GM19452 (cell line): ENCODE results near the gene SUOX.
"Not testable (repeated sequence)": the region's sequence is repeated elsewhere in the genome, so short reads cannot be mapped to it uniquely, and the experiment has no call there.

Experiments
- ATAC-seq: cut with Tn5 transposase; IDR thresholded peaks from one replicate; pipeline ENCODE4 v1.9.1; 2021; ENCODE audit not compliant: unreplicated experiment

Gene SUOX

GRCh38 chr12:56017181-56017580 lies 20.1 kb downstream of the SUOX start:
- ATAC-seq = no peak

GRCh38 chr12:56018356-56018755 lies 21.3 kb downstream of the SUOX start:
- ATAC-seq = no peak

DNA sequence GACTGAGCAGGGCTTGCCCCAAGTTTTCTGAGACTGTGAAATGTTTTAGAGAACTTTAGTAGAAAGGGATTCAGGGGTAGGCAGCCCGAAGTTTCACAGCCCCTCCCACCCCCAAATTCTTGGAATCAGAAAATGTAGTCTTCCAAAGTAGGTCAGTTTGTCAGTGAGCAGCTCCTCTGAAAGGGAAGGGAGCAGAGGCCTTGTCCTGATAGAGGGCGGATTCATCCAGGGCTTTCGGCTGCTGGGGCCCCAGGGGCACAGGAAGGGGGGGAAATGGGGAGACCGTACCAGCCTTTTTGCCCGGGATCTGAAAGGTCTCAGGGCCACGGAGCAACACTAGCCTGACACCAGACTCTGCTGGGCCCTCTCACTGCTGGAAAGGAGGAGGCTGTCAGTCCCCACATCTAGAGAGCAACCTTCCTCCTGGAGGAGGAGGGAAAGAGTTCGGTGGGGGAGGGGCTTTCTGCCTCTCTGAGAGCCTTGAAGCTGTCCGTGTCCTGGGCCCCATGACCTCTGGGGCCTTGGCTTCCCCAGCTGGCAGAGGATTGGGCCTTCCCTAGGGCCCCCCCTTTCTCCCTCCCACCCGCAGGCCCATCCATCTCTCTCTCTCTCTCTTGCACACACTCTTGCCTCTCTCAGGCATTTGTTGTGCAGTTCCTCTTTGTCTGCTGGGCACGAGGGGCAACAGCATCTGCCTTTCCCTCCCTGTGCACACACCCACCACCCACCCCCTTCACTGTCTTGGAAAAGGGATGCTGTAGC lies 23.5 kb downstream of the SUOX start, which contains the start of gene IKZF4:
Gene IKZF4 (plus strand): TSS at position 621 of the 762 bp plus-strand sequence. CDS start 451 bp downstream, outside the sequence.
- no peak for ATAC-seq

DNA sequence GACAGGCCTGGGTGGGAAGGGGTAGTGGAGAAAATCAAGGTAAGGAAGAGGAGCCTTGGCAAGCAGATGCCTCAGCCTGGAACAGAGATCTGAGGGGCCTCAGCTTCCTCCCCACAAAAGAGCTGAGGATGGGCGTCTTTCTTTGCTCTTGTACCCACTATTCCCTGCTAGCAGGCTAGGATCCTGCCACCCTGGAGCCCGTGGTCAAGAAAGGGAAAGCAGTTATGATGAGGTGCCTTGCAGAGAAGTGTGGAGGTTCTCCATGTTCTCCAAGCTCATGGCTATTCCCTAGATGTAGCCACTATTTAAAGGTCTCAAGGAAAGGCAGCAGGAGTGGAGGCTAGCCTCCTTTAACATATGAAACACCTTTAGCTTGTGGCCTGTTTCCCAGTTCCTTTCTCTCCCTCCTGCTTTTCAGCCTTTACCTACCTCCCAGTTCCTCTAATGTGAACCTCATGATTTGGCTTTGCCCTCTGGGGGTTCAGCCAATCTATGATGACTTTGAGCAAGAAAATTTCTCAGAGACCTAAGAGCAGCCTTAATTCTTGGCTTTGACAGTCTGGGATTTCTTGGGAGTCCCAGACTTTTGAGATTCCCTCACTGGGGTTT lies 24.9 kb downstream of the SUOX start:
- no peak for ATAC-seq

DNA sequence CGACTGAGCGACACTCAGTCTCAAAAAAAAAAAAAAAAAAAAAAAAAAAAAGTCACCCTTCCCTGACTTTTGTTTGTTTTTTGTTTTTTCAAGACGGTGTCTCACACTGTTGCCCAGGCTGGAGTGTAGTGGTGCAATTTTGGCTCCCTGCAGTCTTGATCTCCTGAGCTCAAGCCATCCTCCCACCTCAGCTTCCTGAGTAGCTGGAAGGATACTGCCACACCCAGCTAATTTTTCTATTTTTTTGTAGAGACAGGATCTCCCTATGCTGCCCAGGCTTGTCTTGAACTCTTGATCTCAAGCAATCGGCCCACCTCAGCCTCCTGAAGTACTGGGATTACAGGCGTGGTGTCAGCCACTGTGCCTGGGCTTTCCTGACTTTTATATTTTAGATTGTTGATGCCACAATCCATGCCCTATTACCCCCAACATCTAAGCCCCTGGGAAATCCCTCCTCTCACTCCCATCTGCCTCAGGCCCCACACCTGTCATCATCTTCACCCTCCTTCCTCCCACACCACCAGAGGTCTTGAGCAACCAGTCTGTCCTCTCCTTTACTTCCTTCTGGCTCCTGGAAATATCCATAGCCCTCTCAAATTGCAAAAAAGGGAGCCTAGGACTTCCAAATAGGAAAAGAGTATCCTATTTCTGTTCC lies 31.6 kb downstream of the SUOX start:
- no peak for ATAC-seq

DNA sequence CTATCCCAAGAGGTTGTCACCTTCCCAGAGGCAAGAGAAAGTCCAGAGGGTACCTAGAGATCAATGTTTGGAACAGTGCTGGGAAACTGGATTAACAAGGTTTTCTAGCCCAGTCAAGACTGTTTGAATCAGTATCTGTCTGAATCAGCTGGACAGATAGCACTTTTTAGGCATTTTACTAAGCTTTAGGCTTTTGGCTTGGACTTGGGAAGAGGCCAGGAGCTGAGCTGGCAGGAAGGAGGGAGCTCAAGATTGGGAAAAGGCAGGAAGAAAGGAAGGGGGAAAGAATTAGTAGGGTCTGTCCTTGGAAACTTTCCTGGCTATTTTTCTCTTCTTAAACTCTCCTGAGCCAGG lies 32.1 kb downstream of the SUOX start:
- no peak for ATAC-seq

GRCh38 chr12:56029666-56030293 lies 32.7 kb downstream of the SUOX start:
- ATAC-seq = no peak

- ATAC-seq = no peak
These were observed 34.9 kb downstream of the SUOX start for GRCh38 chr12:56031987-56032386.

DNA sequence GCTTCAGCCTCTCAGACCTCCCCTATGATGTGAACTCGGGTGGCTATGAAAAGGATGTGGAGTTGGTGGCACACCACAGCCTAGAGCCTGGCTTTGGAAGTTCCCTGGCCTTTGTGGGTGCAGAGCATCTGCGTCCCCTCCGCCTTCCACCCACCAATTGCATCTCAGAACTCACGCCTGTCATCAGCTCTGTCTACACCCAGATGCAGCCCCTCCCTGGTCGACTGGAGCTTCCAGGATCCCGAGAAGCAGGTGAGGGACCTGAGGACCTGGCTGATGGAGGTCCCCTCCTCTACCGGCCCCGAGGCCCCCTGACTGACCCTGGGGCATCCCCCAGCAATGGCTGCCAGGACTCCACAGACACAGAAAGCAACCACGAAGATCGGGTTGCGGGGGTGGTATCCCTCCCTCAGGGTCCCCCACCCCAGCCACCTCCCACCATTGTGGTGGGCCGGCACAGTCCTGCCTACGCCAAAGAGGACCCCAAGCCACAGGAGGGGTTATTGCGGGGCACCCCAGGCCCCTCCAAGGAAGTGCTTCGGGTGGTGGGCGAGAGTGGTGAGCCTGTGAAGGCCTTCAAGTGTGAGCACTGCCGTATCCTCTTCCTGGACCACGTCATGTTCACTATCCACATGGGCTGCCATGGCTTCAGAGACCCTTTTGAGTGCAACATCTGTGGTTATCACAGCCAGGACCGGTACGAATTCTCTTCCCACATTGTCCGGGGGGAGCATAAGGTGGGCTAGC lies 37.7 kb downstream of the SUOX start:
- no peak for ATAC-seq

- ATAC-seq = no peak
These were observed 40.1 kb downstream of the SUOX start for GRCh38 chr12:56037161-56037560.

DNA sequence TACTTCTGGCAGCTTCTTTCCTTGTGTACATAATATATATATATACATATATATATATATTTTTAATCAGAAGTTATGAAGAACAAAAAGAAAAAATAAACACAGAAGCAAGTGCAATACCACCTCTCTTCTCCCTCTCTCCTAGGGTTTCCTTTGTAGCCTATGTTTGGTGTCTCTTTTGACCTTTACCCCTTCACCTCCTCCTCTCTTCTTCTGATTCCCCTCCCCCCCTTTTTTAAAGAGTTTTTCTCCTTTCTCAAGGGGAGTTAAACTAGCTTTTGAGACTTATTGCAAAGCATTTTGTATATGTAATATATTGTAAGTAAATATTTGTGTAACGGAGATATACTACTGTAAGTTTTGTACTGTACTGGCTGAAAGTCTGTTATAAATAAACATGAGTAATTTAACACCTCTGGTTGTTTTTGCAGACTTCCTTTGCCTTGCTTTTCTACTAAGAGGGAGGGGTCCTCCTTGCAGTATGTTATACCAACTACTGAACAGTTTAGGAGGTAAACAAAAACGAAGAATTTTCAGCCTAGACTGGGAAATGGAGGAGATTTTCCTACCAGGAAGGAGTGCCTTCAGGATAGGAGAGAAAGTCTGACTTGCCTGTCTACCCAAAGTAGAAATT lies 41.1 kb downstream of the SUOX start:
- no peak for ATAC-seq

GRCh38 chr12:56040151-56040550 lies 43.1 kb downstream of the SUOX start:
- no peak for ATAC-seq

- ATAC-seq = no peak
These were observed 44.0 kb downstream of the SUOX start for GRCh38 chr12:56040963-56041551.

GRCh38 chr12:56041552-56042429 lies 44.7 kb downstream of the SUOX start, which contains the start of gene RPS26:
Gene RPS26 (plus strand): TSS chr12:56041918. CDS start chr12:56042167, 249 bp downstream.
- peak; percentile 95 for ATAC-seq

- ATAC-seq = not testable (repeated sequence)
These were observed 45.3 kb downstream of the SUOX start for GRCh38 chr12:56042430-56042813.

- ATAC-seq = no peak
These were observed 45.8 kb downstream of the SUOX start for GRCh38 chr12:56042843-56043242.

- no peak for ATAC-seq
These were observed 49.1 kb downstream of the SUOX start for GRCh38 chr12:56046027-56046780.

DNA sequence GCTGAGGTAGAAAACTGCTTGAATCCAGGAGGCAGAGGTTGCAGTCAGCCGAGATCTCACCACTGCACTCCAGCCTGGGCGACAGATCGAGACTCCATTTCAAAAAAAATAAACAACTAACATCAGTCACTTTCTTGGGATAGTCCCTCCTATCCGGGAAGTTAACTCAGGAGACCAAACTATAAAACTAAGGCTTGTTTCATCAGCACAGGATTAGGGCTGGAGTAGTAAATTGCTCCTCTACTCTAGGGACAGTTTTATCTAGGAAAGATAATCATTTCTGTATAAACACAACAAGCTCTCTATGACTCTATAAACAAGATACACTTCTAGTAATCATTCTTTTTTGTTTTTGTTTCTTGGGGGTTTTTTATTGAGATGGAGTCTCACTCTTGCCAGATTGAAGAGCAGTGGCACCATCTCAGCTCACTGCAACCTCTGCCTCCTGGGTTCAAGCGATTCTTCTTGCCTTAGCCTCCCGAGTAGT lies 56.4 kb downstream of the SUOX start:
- no peak for ATAC-seq
